ENCODE measurements around the gene CDK8.

Gene CDK8

DNA sequence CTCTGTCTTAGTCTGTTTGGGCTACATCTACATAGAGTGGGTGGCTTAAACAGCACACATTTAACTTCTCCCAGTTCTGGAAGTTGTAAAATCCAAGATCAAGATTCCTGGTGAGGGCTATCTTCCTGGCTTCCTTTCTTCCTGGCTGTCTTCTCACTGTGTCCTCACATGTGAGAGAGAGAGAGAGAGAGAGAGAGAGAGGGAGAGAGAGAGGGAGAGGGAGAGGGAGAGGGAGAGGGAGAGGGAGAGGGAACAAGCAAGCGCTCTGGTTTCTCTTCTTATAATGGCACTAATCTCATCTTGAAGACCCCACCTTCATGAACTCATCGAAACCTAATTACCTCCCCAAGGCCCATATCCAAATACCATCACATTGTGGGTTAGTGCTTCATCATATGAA, 69.2 kb downstream of the CDK8 start:
- DNase-seq = no peak

- DNase-seq = no peak
Measured at GRCh38 chr13:26323764-26324163, 69.8 kb downstream of the CDK8 start.

DNA sequence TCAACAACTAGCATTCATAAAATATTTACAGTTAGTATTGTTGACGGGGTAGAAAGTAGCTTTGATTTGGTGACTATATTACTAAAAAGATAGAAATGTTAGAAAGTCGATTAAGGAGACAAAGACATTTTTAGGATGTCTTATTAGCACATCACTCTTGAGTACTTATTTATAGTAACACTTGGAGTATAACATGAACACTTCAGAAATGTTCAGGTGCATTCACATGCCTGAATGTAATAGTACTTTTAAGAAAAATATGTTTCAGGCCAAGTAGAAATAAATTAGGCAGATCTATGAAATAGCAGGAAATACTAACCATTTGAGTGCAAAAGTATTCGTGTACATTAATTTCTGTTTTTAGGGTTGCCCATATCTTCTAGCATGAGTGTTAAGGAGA, 70.4 kb downstream of the CDK8 start:
- no peak for DNase-seq

DNA sequence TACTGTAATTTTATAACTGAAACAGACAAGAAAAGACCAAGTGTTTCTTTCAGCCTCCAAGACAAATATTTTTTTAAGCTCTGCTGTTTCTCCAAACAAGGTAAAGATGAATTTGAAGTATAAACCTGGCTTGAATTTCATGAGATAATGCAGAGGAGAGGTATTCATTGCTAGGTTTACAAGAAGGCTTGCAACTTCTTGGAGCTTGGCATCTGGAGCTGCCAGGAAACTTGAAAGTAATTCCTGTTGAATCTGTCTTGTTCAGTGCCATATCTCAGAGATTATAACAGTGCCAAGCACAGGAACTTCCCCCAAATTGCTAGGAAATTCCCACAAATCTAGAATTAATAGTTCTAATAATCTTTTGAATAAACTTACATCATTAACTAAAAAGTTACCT, 70.9 kb downstream of the CDK8 start:
- no peak for DNase-seq

DNA sequence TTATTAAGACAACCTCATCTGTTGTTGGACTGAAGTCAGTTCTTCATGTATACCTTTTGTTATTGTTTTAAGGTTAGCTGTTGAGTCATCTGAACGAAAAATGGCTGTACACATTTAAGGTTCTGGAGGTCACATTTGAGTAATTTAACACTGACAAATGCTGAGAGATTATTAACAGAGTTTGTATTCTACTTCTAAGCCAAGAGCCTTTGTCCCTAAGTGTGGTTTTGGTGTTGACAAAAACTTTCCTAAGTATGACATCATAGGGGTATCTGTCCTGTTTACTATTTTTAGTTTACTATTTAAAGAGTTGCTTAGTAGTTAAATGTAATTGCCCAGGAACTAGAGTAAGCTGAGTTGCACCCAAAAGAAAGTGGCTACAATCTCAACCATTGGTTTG, 71.9 kb downstream of the CDK8 start:
- no peak for DNase-seq

- DNase-seq = no peak
Measured at GRCh38 chr13:26326562-26326961, 72.6 kb downstream of the CDK8 start.

GRCh38 chr13:26327940-26328725, 74.2 kb downstream of the CDK8 start:
- DNase-seq = no peak

DNA sequence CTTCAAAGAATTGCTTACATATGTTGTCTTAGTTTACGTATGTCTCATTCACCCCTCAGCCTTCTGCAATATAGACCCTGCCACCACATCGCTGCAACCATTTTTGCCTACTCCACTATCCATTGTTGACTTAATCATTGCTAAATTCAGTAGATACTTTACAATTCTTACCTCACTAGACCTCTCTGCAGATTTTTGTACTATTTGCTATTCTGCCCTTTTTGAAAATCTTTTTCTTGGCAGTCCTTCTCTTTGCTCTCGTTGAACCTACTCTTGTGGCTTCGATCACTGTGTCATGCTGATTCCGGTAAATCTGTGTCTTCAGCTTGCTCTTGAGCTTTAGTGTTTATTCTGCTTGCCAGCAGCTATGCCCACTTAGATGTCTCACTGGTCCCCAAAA, 81.2 kb downstream of the CDK8 start:
- no peak for DNase-seq

DNA sequence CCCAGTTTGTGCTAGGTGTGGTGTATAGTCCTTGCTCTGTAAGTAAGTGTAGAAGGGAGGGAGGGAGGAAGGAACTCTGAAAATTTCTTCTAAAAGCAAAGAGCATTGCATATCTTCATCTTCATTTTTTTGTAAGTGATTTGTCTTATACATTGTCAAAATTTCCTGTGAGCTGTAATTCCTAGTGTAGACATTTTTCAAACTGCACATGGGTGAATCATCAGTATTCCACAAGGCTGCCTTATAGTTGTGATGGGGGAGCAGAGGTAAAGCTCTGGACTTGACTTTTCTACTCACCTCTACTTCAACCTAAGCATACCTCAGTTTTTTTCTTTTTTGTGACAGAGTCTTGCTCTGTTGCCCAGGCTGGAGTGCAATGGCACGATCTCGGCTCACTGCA, 86.9 kb downstream of the CDK8 start:
- DNase-seq = no peak

DNA sequence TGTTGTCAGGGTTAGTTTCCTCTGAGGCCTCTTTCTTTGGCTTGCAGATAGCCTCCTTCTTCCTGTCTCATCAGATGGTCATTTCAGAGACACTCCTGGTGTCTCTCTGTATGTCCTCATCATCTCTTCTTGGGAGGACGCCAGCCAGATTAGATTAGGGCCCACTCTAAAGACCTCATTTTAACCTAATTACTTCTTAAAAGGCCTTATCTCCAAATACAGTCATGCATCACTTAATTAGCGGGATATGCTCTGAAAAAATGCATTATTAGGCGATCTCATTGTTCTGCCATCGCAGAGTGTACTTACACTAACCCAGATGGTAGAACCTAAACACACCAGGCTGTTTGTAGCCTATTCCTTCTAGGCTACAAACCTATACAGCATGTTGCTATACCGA, 89.0 kb downstream of the CDK8 start:
- no peak for DNase-seq

- DNase-seq = no peak
Measured at GRCh38 chr13:26343816-26344215, 89.9 kb downstream of the CDK8 start.

- DNase-seq = no peak
Measured at GRCh38 chr13:26344980-26345379, 91.1 kb downstream of the CDK8 start.

- DNase-seq = no peak
Measured at GRCh38 chr13:26348966-26349365, 95.0 kb downstream of the CDK8 start.

GRCh38 chr13:26362261-26362660, 108.3 kb downstream of the CDK8 start:
- no peak for DNase-seq

GRCh38 chr13:26370553-26370952, 116.6 kb downstream of the CDK8 start:
- DNase-seq = no peak

DNA sequence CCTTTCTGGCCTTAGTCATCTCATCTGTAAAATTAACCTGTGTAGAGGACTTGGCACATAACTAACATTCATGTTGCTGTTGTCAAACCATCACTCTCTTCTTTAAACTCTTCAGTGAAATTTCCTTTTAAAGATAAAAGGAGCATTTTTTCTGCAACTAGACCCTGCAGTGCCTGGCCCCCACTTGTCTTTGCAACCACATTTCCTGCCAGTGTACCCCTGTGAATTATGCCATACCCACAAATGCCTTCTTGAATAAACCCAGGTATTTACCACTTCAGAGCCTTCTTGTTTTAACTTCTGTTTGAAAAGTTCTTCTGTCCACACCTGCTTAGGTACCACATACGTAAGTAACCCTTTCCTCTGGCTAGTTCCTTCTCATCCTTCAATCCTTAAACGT, 118.8 kb downstream of the CDK8 start:
- DNase-seq = no peak

- no peak for DNase-seq
Measured at GRCh38 chr13:26376430-26376829, 122.5 kb downstream of the CDK8 start.

- DNase-seq = no peak
Measured at GRCh38 chr13:26377038-26377437, 123.1 kb downstream of the CDK8 start.

GRCh38 chr13:26378116-26378515, 124.2 kb downstream of the CDK8 start:
- no peak for DNase-seq

DNA sequence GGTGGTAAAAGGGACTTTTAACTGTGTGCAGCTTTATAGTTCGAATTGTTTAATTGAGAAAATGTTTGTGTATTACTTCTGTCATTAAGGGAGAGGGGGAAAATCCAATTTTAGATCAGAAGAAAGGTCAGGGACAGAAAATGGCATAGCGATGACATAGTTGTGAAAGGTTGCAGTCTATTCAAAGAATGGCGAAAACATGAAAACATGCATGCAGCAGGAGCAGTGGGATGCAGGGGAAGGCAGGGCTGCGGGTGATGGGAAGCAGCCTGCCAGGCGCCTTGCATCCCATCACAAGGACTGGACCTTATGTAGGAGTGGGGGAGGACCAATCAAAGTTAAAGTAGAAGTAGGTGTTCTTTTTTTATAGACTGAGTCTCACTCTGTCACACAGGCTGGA, 125.9 kb downstream of the CDK8 start:
- no peak for DNase-seq

DNA sequence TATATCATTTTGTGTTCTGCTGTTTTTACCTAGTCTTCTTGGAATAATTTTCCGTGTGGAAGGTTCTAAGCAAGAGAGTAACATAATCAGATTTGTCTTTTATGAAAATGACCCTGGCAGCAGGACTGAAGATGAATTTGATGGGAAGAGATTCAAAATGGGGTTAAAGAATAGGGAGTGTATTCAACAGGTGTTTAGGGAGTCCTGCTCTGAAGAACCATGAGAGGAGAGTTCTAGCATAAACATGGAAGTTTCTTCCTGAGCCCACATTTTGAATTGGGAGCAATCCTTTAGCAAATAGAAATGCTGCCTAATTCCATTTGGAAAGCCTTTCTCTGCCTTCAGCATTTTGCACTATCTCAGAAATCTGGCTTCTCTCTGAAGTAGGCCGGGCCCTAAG, 127.0 kb downstream of the CDK8 start:
- DNase-seq = no peak

GRCh38 chr13:26382366-26382765, 128.4 kb downstream of the CDK8 start:
- no peak for DNase-seq

- DNase-seq = no peak
Measured at GRCh38 chr13:26382835-26383234, 128.9 kb downstream of the CDK8 start.

DNA sequence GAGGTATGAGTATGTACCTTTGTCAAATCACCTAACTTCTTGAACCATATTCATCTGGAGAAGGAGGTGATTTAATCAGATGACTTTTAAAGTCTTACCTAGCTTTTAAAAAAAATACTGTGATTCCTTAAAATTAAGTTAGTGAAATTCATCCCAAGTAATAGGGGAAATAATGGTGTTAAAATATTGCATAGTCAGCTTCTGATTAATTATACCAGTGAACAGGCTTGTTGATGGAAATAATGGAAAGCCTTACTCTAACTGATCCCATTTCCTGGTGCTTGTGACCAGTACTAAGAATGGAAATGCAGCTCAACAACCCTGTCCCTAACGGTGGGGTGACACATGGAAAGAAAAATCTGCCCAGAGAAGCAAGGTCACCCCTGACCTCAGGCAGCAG, 130.7 kb downstream of the CDK8 start:
- DNase-seq = no peak

- DNase-seq = no peak
Measured at GRCh38 chr13:26386026-26386425, 132.1 kb downstream of the CDK8 start.

Measured in effector CD4-positive, alpha-beta T cell (primary cell).